Measurements from ENCODE around the gene BECN2.

The BECN2 gene

GRCh38 chr1:242004751-242005495 lies 47.4 kb downstream of the BECN2 start:
- no peaks in the 10 kb centered on the region for H3K27me3 ChIP-seq (replicated peaks)
- no peak overlapping the region for H3K4me3 ChIP-seq (ENCODE audit: low read depth, low read length)
- H3K36me3 ChIP-seq (replicated peaks): no peaks in the 10 kb centered on the region
- H3K27ac ChIP-seq: no peak overlapping the region
- TF ChIP-seq CTCF (IDR thresholded peaks at IDR 0.05; ENCODE audit: low read depth, low read length, missing control alignments): no peak
- in situ Hi-C loops (cut with HindIII; ENCODE audit: low pct_ligation_motif_present, low sequenced_read_pairs): no loop called here
- DNase-seq: no peak

GRCh38 chr1:242005866-242006535 lies 48.4 kb downstream of the BECN2 start:
- in situ Hi-C loops (cut with HindIII; ENCODE audit: low pct_ligation_motif_present, low sequenced_read_pairs): no loop called here

GRCh38 chr1:242006976-242007375 lies 49.4 kb downstream of the BECN2 start:
- in situ Hi-C loops (cut with HindIII; ENCODE audit: low pct_ligation_motif_present, low sequenced_read_pairs): no loop called here

More at GRCh38 chr1:242005866-242006535, 48.4 kb downstream of the BECN2 start:
- no peak for TF ChIP-seq CTCF (IDR thresholded peaks at IDR 0.05; ENCODE audit: low read depth, low read length, missing control alignments)
- H3K36me3 ChIP-seq (replicated peaks): no peaks in the 10 kb centered on the region
- no peaks in the 10 kb centered on the region for H3K27me3 ChIP-seq (replicated peaks)
- no peak overlapping the region for H3K4me3 ChIP-seq (ENCODE audit: low read depth, low read length)
- H3K27ac ChIP-seq: no peak overlapping the region
- DNase-seq: no peak

More at GRCh38 chr1:242006976-242007375, 49.4 kb downstream of the BECN2 start:
- H3K36me3 ChIP-seq (replicated peaks): no peaks in the 10 kb centered on the region
- no peak overlapping the region for H3K27ac ChIP-seq
- H3K27me3 ChIP-seq (replicated peaks): no peaks in the 10 kb centered on the region
- no peak for TF ChIP-seq CTCF (IDR thresholded peaks at IDR 0.05; ENCODE audit: low read depth, low read length, missing control alignments)
- no peak overlapping the region for H3K4me3 ChIP-seq (ENCODE audit: low read depth, low read length)
- no peak for DNase-seq

All from brain microvascular endothelial cell (primary cell).